GM18517 (cell line): ENCODE results near the gene NEO1.
"Not testable (repeated sequence)": the region's sequence is repeated elsewhere in the genome, so short reads cannot be mapped to it uniquely, and the experiment has no call there.

ENCODE experiments used
- ATAC-seq: cut with Tn5 transposase; IDR thresholded peaks from one replicate; pipeline ENCODE4 v1.9.1; 2021; ENCODE audit warnings: mild to moderate bottlenecking, moderate library complexity; ENCODE audit not compliant: unreplicated experiment

The NEO1 gene

GRCh38 chr15:73139041-73139743, 86.9 kb downstream of the NEO1 start:
- ATAC-seq: no peak

GRCh38 chr15:73139744-73140553, 87.7 kb downstream of the NEO1 start:
- ATAC-seq: no peak

- no peak for ATAC-seq
Observed at GRCh38 chr15:73141216-73141900, 89.1 kb downstream of the NEO1 start.

- peak; percentile 85 for ATAC-seq
Observed at GRCh38 chr15:73142802-73143762, 90.8 kb downstream of the NEO1 start.

- ATAC-seq: no peak
Observed at GRCh38 chr15:73143763-73144155, 91.5 kb downstream of the NEO1 start.

- no peak for ATAC-seq
Observed at GRCh38 chr15:73146419-73146818, 94.2 kb downstream of the NEO1 start.

GRCh38 chr15:73150831-73151230, 98.6 kb downstream of the NEO1 start:
- no peak for ATAC-seq

GRCh38 chr15:73153024-73153423, 100.8 kb downstream of the NEO1 start:
- ATAC-seq: no peak

GRCh38 chr15:73153447-73153846, 101.2 kb downstream of the NEO1 start:
- no peak for ATAC-seq

GRCh38 chr15:73156431-73157191, 104.3 kb downstream of the NEO1 start:
- ATAC-seq: no peak

GRCh38 chr15:73161546-73161945, 109.3 kb downstream of the NEO1 start:
- ATAC-seq: no peak

- no peak for ATAC-seq
Observed at GRCh38 chr15:73165435-73165834, 113.2 kb downstream of the NEO1 start.

GRCh38 chr15:73165844-73166243, 113.6 kb downstream of the NEO1 start:
- ATAC-seq: no peak

GRCh38 chr15:73166711-73167110, 114.4 kb downstream of the NEO1 start:
- ATAC-seq: not testable (repeated sequence)

GRCh38 chr15:73168487-73168886, 116.2 kb downstream of the NEO1 start:
- ATAC-seq: no peak

- ATAC-seq: no peak
Observed at GRCh38 chr15:73171711-73172110, 119.4 kb downstream of the NEO1 start.

- ATAC-seq: no peak
Observed at GRCh38 chr15:73172508-73172907, 120.2 kb downstream of the NEO1 start.

- no peak for ATAC-seq
Observed at GRCh38 chr15:73174171-73174570, 121.9 kb downstream of the NEO1 start.

GRCh38 chr15:73175382-73175781, 123.1 kb downstream of the NEO1 start:
- ATAC-seq: no peak

- ATAC-seq: no peak
Observed at GRCh38 chr15:73176598-73176997, 124.3 kb downstream of the NEO1 start.
